Measurements from ENCODE around the gene CLCN2. TPM values are rescaled to one million over a fixed set of nuclear protein-coding genes. Genes with fewer than 3 reads are reported as not detected.
A peak's percentile ranks its signal among the peaks of the same experiment; 100 is the strongest.
"Not testable (repeated sequence)": the region's sequence is repeated elsewhere in the genome, so short reads cannot be mapped to it uniquely, and the experiment has no call there.

CLCN2 gene
- total RNA-seq, 1 experiment from 2014 or later = 3.5 TPM

DNA sequence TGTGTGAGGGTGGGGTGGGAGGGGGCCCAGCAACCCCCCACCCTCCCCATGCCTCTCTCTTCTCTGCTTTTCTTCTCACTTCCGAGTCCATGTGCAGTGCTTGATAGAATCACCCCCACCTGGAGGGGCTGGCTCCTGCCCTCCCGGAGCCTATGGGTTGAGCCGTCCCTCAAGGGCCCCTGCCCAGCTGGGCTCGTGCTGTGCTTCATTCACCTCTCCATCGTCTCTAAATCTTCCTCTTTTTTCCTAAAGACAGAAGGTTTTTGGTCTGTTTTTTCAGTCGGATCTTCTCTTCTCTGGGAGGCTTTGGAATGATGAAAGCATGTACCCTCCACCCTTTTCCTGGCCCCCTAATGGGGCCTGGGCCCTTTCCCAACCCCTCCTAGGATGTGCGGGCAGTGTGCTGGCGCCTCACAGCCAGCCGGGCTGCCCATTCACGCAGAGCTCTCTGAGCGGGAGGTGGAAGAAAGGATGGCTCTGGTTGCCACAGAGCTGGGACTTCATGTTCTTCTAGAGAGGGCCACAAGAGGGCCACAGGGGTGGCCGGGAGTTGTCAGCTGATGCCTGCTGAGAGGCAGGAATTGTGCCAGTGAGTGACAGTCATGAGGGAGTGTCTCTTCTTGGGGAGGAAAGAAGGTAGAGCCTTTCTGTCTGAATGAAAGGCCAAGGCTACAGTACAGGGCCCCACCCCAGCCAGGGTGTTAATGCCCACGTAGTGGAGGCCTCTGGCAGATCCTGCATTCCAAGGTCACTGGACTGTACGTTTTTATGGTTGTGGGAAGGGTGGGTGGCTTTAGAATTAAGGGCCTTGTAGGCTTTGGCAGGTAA, 15.9 kb downstream of the CLCN2 start:
- peak; percentile 69 for DNase-seq (ENCODE audit: low read depth)

- no peak for DNase-seq (ENCODE audit: low read depth)
These were observed 16.7 kb downstream of the CLCN2 start for GRCh38 chr3:184344579-184345316.

DNA sequence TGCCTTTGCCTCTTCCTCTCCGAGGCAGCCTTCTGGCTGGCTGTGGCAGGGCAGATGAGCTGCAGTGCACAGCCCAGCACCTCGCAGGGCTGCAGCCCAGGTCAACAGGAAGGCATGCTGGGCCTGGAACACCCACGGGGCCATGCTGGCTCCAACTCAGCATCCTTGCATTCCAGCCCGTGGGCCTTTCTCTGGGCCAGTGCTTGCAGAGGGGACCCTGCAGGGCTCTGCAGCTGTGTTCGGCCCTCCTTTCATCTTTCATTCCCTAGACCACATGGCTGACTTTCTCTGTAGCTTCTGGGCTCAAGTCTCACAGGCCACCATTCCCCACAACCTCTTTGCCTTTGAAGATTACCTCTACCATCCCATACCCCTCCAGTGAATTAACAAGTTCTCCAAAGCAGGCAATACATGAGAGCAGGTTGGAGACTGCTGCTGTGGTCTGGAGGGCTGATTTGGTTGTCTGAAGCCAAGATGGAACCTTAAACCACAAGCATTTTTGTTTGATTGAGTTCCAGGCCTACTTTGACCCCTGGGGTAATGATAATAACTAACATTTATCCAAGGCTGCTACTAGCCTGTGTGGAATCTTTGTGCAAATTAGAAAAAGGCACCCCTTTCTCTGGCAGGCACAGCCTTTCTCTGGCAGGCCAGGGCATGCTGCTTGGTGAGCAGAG, 18.1 kb downstream of the CLCN2 start:
- DNase-seq (ENCODE audit: low read depth) = no peak

DNA sequence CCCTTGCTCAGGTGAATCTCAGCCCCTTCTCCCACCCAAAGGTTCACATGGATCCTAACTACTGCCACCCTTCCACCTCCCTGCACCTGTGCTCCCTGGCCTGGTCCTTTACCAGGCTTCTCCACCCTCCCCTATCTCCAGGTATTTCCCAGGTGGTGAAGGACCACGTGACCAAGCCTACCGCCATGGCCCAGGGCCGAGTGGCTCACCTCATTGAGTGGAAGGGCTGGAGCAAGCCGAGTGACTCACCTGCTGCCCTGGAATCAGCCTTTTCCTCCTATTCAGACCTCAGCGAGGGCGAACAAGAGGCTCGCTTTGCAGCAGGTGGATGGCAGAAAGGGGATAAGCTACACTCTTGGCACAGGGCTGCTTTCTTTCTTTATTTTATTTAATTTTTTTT, 19.5 kb downstream of the CLCN2 start:
- no peak for DNase-seq (ENCODE audit: low read depth)

GRCh38 chr3:184339451-184340135, 21.8 kb downstream of the CLCN2 start:
- not testable (repeated sequence) for DNase-seq (ENCODE audit: low read depth)

- DNase-seq (ENCODE audit: low read depth) = no peak
These were observed 22.4 kb downstream of the CLCN2 start for GRCh38 chr3:184339001-184339400.

- DNase-seq (ENCODE audit: low read depth) = no peak
These were observed 22.9 kb downstream of the CLCN2 start for GRCh38 chr3:184338511-184338945.

DNA sequence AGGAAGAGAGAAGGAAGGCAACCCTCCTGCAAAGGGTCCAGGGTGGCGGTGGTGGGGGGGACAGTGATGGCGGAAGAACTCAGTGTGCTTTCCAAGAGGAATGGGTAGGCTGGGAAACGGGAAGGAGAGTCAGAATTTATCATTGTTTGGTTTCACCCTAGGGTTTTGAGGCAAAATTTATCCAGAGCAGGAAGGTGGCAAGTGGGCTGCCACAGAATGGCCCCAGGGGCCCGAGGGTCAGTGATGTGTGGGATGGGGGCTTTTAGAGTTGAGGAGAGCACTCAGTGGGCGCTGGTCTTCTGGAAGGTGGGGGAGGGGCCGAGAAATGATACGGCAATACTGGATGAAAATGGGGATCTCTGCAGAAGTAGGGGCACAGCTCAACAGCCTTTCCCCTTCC, 23.4 kb downstream of the CLCN2 start:
- no peak for DNase-seq (ENCODE audit: low read depth)

DNA sequence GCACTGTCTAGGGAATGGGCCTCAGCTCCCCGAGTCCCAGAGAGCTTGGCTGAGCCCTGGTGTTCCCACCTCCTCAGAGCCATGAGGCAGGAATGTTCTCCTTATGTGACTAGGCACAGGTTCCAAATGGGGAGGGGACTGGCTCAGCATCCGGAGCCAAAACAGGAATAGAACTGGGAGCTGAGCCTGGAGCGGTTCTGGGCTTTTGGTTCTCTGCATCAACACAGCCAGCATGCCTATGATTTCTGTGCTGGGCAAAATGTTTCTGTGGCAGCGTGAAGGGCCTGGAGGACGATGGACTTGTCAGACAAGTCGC, 24.0 kb downstream of the CLCN2 start, which contains the start of gene FAM131A:
Gene FAM131A (plus strand): TSS at position 202 of the 316 bp plus-strand sequence. CDS start 31 bp downstream, at position 233.
- DNase-seq (ENCODE audit: low read depth) = no peak

GRCh38 chr3:184336547-184337398, 24.6 kb downstream of the CLCN2 start:
- peak; percentile 50 for DNase-seq (ENCODE audit: low read depth)

DNA sequence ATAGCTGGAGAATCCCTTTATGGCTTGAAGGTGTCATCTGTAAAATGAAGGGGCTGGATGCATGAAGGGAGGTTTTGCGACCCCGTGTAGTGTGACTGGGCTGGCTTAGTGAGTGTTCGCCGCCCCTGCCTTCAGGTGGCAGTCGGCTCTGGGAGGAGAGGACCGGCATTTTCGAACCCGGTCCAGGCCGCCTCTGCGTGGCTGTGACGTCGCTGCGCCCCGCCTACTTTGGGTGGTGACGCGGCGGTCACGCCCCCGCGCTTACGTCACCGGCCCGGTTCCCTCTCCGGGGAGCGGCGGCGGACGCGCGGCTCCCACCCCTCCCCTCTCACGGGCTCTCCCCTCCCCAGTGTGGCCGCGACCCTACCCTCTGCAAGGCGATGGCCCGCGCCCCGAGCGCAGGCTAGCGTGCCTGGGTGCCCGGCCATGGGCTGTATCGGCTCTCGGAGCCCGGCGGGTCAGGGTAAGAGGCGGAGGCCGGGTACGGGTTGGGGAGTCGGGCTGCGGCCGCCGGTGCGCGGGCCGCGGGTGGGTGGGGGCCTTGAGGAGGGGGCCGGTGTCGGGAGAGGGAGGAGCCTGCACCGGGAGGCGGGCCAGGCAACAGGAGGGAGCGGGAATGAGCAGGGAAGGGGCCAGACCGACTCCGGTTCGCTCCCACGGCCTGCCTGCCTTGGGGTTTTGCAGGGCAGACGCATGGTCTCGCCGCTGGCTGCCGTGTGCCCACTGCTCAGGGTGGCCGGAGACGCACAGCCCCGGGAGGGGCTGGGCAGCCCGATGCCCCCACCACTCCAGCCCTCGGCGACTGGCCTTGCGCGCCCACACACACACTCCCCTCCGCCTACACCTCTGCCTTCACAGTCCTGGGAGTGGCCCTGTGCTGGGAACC, 25.5 kb downstream of the CLCN2 start:
- peak; percentile 91 for DNase-seq (ENCODE audit: low read depth)

- DNase-seq (ENCODE audit: low read depth) = peak; percentile 41
These were observed 26.1 kb downstream of the CLCN2 start for GRCh38 chr3:184335291-184335660.

- DNase-seq (ENCODE audit: low read depth) = peak; percentile 82
These were observed 26.8 kb downstream of the CLCN2 start for GRCh38 chr3:184334470-184335158.

GRCh38 chr3:184333700-184334099, 27.7 kb downstream of the CLCN2 start:
- DNase-seq (ENCODE audit: low read depth) = no peak

GRCh38 chr3:184333190-184333589, 28.2 kb downstream of the CLCN2 start:
- DNase-seq (ENCODE audit: low read depth) = no peak

- peak; percentile 93 for DNase-seq (ENCODE audit: low read depth)
These were observed 28.9 kb downstream of the CLCN2 start for GRCh38 chr3:184332370-184333090.

- DNase-seq (ENCODE audit: low read depth) = no peak
These were observed 32.9 kb downstream of the CLCN2 start for GRCh38 chr3:184328516-184328915.

DNA sequence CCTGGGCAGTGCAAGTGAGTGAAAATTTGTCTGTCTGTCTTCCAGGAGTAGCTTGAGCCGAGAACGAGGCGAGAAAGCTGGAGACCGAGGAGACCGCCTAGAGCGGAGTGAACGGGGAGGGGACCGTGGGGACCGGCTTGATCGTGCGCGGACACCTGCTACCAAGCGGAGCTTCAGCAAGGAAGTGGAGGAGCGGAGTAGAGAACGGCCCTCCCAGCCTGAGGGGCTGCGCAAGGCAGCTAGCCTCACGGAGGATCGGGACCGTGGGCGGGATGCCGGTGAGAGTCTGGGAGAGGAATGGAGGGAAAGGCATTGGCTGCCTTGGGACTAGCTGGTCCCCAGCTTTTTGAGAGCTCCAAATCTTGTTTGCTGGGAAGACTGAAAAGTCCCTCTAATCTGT, 34.2 kb downstream of the CLCN2 start:
- DNase-seq (ENCODE audit: low read depth) = no peak
